NCI-H1417 (cell line): ENCODE measurements around the gene OR5AC2.

ENCODE experiments used
- DNase-seq, 3 experiments: peaks; one replicate each; lab custom pipeline; 2025; lab: John Stamatoyannopoulos, UW

OR5AC2 gene, protein sequence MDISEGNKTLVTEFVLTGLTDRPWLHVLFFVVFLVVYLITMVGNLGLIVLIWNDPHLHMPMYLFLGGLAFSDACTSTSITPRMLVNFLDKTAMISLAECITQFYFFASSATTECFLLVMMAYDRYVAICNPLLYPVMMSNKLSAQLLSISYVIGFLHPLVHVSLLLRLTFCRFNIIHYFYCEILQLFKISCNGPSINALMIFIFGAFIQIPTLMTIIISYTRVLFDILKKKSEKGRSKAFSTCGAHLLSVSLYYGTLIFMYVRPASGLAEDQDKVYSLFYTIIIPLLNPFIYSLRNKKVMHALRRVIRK

DNA sequence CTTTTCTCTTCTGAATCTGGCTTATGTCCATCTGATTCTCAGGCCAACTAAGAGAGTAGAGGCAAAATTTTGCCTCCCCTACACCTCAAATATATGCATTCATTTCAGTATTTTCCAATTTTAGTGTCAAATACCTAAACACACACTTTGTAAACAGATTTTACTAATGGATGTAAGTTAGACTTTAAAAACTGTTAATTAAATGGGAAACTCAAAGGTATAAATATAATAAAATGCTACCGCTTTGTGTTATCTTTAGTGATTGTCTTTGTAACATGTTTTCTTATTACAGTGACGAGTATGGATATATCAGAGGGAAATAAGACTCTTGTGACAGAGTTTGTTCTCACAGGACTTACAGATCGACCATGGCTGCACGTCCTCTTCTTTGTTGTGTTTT, at the start of gene OR5AC2:
OR5AC2 (plus strand) TSS at position 301 of the 400 bp plus-strand sequence; CDS start at position 301, 0 bp downstream.
- DNase-seq: no peak

DNA sequence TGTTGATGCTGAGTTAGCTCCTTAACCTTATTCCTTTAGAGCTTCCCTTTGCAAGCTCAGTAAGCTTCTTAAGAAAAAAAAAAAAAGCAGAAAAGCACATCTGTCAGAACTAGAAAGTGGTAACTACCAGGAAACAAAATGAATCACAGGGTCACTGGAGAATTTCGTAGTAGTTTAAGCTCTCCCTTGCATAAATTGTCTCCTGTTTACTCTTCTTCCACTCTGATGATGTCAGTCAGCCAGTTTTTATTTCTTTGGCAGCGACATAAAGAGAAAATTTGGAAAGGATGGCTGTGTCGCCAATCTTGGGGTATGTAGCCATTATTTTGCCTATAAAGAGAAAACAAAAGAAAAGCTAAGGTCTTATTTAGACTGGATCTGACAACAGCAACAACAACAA, 48.7 kb upstream of the OR5AC2 start:
- no peak for DNase-seq

DNA sequence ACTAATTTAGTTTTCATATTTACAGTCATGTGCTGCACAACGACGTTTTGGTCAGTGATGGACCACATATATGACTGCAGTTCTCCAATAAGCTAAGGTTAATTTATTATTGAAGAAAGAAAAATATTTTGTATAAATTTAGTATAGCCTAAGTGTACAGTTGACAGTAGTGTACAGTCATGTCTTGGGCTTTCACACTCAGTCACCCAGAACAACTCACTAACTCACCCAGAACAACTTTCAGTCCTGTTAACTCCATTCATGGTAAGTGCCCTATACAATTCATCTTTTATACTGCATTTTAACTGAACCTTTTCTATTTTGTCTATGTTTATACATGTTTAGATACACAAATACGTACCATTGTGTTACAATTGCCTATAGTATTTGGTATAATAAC, 48.1 kb upstream of the OR5AC2 start:
- no peak for DNase-seq

GRCh38 chr3:98039322-98040024, 47.5 kb upstream of the OR5AC2 start:
- peak; percentile 71 to 95 (median 89) for DNase-seq

DNA sequence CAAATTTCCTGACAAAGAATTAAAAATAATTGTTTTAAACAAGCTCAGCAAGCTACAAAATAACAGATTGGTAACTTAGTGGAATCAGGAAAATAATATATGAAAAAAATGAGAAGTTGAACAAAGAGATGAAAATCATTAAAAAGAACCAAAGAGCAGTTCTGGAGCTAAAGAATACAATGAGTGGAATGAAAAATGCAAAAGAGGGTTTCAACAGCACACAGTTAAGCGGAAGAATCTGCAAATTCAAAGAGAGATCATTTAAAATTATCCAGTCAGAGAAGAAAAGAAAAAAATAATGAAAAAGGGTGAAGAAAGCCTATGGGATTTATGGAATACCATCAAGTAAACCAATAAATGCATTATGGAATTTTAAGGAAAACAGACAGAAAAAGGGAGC, 45.6 kb upstream of the OR5AC2 start:
- DNase-seq: no peak

- no peak for DNase-seq
These were observed 38.4 kb upstream of the OR5AC2 start for GRCh38 chr3:98048586-98048985.

GRCh38 chr3:98049271-98049670, 37.7 kb upstream of the OR5AC2 start:
- DNase-seq: no peak

- DNase-seq: no peak
These were observed 30.9 kb upstream of the OR5AC2 start for GRCh38 chr3:98056035-98056434.

- no peak for DNase-seq
These were observed 29.3 kb upstream of the OR5AC2 start for GRCh38 chr3:98057631-98058030.

GRCh38 chr3:98058244-98058960, 28.6 kb upstream of the OR5AC2 start:
- no peak for DNase-seq

GRCh38 chr3:98068824-98069223, 18.1 kb upstream of the OR5AC2 start:
- DNase-seq: no peak

- DNase-seq: no peak
These were observed 16.1 kb upstream of the OR5AC2 start for GRCh38 chr3:98070840-98071239.

GRCh38 chr3:98073486-98073885, 13.5 kb upstream of the OR5AC2 start:
- DNase-seq: no peak

DNA sequence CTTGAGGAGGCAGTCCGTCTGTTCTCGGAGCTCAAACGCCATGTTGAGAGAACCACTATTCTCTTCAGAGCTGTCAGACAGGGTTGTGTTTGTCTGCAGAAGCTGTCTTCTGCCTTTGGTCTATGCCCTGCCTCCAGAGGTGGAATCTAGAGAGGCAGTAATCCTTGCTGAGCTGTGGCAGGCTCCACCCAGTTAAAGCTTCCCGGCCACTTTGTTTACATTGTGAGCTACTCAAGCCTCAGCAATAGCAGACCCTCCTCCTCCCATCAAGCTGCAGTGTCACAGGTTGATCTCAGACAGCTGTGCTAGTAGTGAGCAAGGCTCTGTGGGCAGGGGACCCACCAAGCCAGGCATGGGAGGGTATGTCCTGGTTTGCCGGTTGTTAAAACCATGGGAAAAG, 8.9 kb downstream of the OR5AC2 start:
- peak in 2 of 3 experiments; percentile 11 to 44 for DNase-seq

- DNase-seq: peak in 1 of 3 experiments; percentile 17
These were observed 12.9 kb downstream of the OR5AC2 start for GRCh38 chr3:98099848-98100247.

GRCh38 chr3:98108162-98108561, 21.2 kb downstream of the OR5AC2 start:
- no peak for DNase-seq

DNA sequence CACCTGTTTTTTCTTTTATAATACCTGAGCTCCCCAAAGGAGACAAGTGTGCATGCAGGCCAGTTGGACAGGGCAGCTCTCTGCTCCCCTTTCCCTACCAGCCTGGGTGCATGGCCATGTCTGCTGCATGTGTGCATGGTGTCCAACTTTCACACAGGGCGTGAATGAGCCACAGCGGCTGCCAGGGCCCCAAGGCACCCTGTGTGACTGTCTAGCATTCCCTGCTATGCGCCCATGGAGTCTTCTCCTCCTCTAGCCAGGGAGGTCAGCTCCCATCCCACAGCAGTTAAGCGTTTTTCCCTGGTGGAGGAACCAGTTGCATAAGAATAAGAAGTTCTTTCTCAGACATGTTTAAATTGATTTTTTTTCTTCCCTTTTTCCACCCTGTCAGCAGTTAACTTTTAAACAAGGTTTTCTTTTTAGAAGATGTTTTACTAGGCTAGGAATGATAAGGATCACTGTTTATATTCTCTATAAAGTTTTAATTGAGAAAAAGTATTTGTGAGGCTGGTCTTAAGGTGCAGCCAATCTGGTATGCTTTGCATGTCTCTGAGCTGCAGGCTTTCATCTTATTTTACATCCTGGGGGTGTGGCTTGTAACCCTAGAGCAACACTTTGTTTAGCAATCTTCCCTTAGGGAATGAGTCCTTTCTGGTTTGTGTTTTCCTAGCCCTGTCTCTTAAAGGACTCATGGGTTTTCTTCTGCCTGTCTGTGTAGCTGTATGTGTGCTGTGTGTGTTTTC, 23.0 kb downstream of the OR5AC2 start:
- DNase-seq: no peak

GRCh38 chr3:98110550-98110908, 23.6 kb downstream of the OR5AC2 start:
- DNase-seq: no peak

GRCh38 chr3:98114264-98114663, 27.3 kb downstream of the OR5AC2 start:
- no peak for DNase-seq

GRCh38 chr3:98115717-98116116, 28.7 kb downstream of the OR5AC2 start:
- no peak for DNase-seq

DNA sequence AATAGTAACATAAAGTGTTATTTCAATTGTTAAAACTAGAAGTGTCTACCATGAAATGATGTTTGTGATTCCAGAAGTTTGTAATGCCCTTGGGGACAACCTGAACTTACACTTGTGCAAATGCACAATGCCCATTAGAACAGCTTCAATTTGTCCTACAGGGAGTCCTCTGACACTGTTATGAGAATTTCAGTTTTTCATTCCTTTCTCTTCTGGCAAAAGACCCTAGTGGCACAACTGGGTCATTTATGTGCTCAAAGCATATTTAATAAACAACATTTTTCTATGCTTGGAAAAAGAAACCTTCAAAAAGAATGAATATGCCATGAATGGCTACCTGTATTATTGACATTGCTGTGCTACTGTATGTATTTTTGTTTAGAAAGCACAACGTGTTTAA, 43.4 kb downstream of the OR5AC2 start, which contains the start of gene OR5H1:
OR5H1 (plus strand) TSS at position 301 of the 400 bp plus-strand sequence. CDS start 1,977 bp downstream, outside the sequence.
- DNase-seq: no peak

GRCh38 chr3:98136631-98137030, 49.7 kb downstream of the OR5AC2 start:
- DNase-seq: peak in 1 of 3 experiments; percentile 21
